HG03354 (cell line): ENCODE measurements around the gene FBXL7.
"Not testable (repeated sequence)": the region's sequence is repeated elsewhere in the genome, so short reads cannot be mapped to it uniquely, and the experiment has no call there.

Experiments used
- ATAC-seq: cut with Tn5 transposase; IDR thresholded peaks from one replicate; pipeline ENCODE4 v1.9.1; 2021; ENCODE audit warnings: mild to moderate bottlenecking; ENCODE audit not compliant: unreplicated experiment, poor library complexity, severe bottlenecking

FBXL7 gene

GRCh38 chr5:15827741-15828140 lies 327.8 kb downstream of the FBXL7 start:
- no peak for ATAC-seq

GRCh38 chr5:15831408-15831807 lies 331.4 kb downstream of the FBXL7 start:
- ATAC-seq = no peak

- ATAC-seq = no peak
Measured at GRCh38 chr5:15833365-15833764, 333.4 kb downstream of the FBXL7 start.

GRCh38 chr5:15834596-15835245 lies 334.7 kb downstream of the FBXL7 start:
- no peak for ATAC-seq

- no peak for ATAC-seq
Measured at GRCh38 chr5:15835514-15835913, 335.5 kb downstream of the FBXL7 start.

GRCh38 chr5:15837551-15838289 lies 337.7 kb downstream of the FBXL7 start:
- ATAC-seq = no peak

- no peak for ATAC-seq
Measured at GRCh38 chr5:15844253-15844652, 344.3 kb downstream of the FBXL7 start.

GRCh38 chr5:15844871-15845270 lies 344.9 kb downstream of the FBXL7 start:
- ATAC-seq = no peak

GRCh38 chr5:15850536-15850935 lies 350.6 kb downstream of the FBXL7 start:
- no peak for ATAC-seq

GRCh38 chr5:15850939-15851341 lies 351.0 kb downstream of the FBXL7 start:
- no peak for ATAC-seq

GRCh38 chr5:15852217-15852616 lies 352.2 kb downstream of the FBXL7 start:
- no peak for ATAC-seq

GRCh38 chr5:15852949-15853348 lies 353.0 kb downstream of the FBXL7 start:
- no peak for ATAC-seq

- no peak for ATAC-seq
Measured at GRCh38 chr5:15858326-15858725, 358.3 kb downstream of the FBXL7 start.

- no peak for ATAC-seq
Measured at GRCh38 chr5:15864536-15865215, 364.7 kb downstream of the FBXL7 start.

GRCh38 chr5:15872259-15872658 lies 372.3 kb downstream of the FBXL7 start:
- not testable (repeated sequence) for ATAC-seq

- ATAC-seq = no peak
Measured at GRCh38 chr5:15877914-15878313, 377.9 kb downstream of the FBXL7 start.

- ATAC-seq = no peak
Measured at GRCh38 chr5:15880201-15880600, 380.2 kb downstream of the FBXL7 start.

GRCh38 chr5:15885156-15885555 lies 385.2 kb downstream of the FBXL7 start:
- no peak for ATAC-seq

GRCh38 chr5:15886156-15886555 lies 386.2 kb downstream of the FBXL7 start:
- no peak for ATAC-seq

GRCh38 chr5:15887093-15887492 lies 387.1 kb downstream of the FBXL7 start:
- ATAC-seq = no peak

- ATAC-seq = no peak
Measured at GRCh38 chr5:15889001-15889400, 389.0 kb downstream of the FBXL7 start.
